Activated CD4-positive, alpha-beta T cell treated with anti-CD3 and anti-CD28 coated beads, Interleukin-10, Interleukin-2, amounts not matched to agents 100 ng/mL and 50 ng/mL, durations not matched to agents 16 hours and 8 hours (primary cell): ENCODE data around the gene KPNA6.

Experiments used
- DNase-seq: peaks from one replicate; pipeline ENCODE4 v3.0.0-alpha.2; 2020

KPNA6 gene

GRCh38 chr1:32221581-32221979 lies 113.7 kb downstream of the KPNA6 start:
- no peak for DNase-seq

DNA sequence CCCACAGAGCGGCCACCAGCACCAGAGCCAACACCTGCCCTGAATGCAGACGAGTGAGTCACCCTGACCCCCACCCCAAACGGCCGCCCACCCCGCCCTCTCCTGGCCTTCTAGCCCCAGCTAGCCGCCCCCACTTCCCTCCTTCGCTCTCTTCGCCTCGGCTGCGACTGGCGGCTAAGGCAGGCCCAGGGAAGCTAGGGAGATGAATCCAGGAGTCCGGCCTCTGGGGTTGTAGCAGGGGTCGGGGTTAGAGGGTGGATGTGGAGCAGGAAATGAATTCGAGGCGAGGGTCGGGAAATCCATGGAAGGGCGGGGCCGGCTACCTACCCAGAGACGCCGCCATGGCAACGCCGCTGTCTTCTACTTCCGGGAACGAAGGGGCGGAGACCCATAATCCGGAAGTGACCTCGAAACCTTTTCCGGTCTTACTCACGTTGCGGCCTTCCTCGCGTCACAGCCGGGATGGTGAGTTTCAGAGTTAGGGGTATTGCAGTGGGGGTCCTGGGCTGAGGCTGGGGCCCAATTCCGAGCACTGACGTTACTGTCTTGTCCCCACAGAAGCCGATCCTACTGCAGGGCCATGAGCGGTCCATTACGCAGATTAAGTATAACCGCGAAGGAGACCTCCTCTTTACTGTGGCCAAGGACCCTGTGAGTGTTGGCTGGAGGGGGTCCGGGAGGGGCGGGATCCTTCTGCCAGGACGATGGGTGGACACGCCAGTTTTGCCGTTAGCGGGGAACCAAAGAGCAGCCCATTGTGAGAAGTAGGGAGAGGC lies 114.3 kb downstream of the KPNA6 start, which contains the start of the genes EIF3I and TMEM234:
Gene EIF3I, plus strand, starts transcription at position 428 of the 776 bp plus-strand sequence. Its CDS starts 35 bp downstream, at position 463.
Gene TMEM234, minus strand, starts transcription at position 374 of the 776 bp plus-strand sequence. Its CDS starts 31 bp downstream, at position 343.
- DNase-seq: peak; percentile 94

- DNase-seq: no peak
Measured at GRCh38 chr1:32223683-32224082, 115.8 kb downstream of the KPNA6 start.

- no peak for DNase-seq
Measured at GRCh38 chr1:32224285-32224684, 116.4 kb downstream of the KPNA6 start.
